Mesothelial cell of epicardium (in vitro differentiated cells): ENCODE data around the gene MACROD2. TPM values are rescaled to one million over a fixed set of nuclear protein-coding genes. Genes with fewer than 3 reads are reported as not detected.

ENCODE experiments used
- DNase-seq, 2 experiments: peaks; one replicate each; pipeline ENCODE4 v3.0.0; 2021; ENCODE audit warnings: low spot score in 2 of 2; ENCODE audit not compliant: unreplicated experiment in 2 of 2
- H3K27ac Mint-ChIP-seq: 2 replicates; pipeline ENCODE4 v1.8.0; 2021; ENCODE audit warnings: mixed read lengths
- H3K27me3 Mint-ChIP-seq: 2 replicates; pipeline ENCODE4 v1.8.0; 2021; ENCODE audit warnings: low read depth, mixed read lengths
- H3K36me3 Mint-ChIP-seq: 2 replicates; pipeline ENCODE4 v1.8.0; 2021; ENCODE audit warnings: mixed read lengths
- H3K4me1 Mint-ChIP-seq: 2 replicates; pipeline ENCODE4 v1.8.0; 2021; ENCODE audit warnings: mixed read lengths
- H3K4me3 Mint-ChIP-seq: 2 replicates; pipeline ENCODE4 v1.8.0; 2021; ENCODE audit warnings: mild to moderate bottlenecking, moderate library complexity, mixed read lengths
- H3K9me3 Mint-ChIP-seq: 2 replicates; pipeline ENCODE4 v1.8.0; 2021; ENCODE audit warnings: mixed read lengths
- total RNA-seq: library from RNA; stranded (reverse); gene quantifications from 3 replicates; pipeline ENCODE4 v1.2.1, GENCODE V29; 2021
- TF ChIP-seq, protein P1 (sequence below): fragments of 200-600 bp; sonication (generic); IDR thresholded peaks from one replicate; pipeline ENCODE4 v1.5.0; 2021; ENCODE audit warnings: antibody characterized with exemption; ENCODE audit not compliant: unreplicated experiment

MACROD2 gene
- total RNA-seq, 1 donor from 2014 or later = 10.0 TPM

DNA sequence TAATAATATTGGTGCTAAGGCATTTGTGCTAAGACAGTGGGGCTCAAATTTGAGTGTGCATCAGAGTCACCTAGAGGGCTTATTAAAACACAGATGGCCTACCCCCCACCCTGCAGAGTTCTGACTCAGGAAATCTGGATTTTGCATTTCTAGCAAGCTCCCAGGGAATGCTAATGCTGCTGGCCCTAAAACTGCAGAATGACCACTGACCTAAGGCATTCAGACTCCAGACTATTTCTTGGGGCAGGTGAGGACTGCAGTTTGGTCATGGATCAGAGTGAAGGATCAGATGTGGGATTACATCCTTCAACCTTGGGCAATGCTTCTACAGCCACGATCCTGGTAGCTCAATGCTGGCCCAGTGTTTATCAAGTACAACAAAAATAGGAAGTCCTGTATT lies 952.2 kb downstream of the MACROD2 start:
- TF ChIP-seq, protein P1, sequence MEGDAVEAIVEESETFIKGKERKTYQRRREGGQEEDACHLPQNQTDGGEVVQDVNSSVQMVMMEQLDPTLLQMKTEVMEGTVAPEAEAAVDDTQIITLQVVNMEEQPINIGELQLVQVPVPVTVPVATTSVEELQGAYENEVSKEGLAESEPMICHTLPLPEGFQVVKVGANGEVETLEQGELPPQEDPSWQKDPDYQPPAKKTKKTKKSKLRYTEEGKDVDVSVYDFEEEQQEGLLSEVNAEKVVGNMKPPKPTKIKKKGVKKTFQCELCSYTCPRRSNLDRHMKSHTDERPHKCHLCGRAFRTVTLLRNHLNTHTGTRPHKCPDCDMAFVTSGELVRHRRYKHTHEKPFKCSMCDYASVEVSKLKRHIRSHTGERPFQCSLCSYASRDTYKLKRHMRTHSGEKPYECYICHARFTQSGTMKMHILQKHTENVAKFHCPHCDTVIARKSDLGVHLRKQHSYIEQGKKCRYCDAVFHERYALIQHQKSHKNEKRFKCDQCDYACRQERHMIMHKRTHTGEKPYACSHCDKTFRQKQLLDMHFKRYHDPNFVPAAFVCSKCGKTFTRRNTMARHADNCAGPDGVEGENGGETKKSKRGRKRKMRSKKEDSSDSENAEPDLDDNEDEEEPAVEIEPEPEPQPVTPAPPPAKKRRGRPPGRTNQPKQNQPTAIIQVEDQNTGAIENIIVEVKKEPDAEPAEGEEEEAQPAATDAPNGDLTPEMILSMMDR = no peak
- Mint-ChIP-seq H3K27me3 (no peaks in the 10 kb centered on the region), H3K4me1 (peaks cover 53% of the 10 kb centered on the region), H3K9me3 (no peaks in the 10 kb centered on the region), H3K36me3 (no peaks in the 10 kb centered on the region), H3K4me3 (no peak overlapping the region), H3K27ac (no peak overlapping the region)
- no peak for DNase-seq

DNA sequence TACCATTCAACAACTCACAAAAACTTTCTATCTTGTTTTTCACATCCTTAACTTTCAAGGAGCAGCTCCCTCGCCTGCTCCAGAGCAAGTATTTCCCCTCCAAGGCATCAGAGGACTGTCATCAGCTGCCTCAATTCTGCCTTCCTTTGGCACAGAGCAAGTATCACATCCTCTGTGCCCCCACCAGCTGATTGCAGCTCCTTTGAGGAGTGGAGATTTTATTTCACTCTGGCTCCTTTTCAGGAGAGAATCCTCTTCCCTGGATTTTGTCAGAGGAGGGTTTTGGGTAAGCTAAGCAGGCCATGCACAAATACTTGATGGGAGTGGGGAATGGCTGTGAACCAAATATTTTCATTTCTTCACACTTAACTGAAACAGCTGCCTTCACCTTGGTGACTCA lies 952.6 kb downstream of the MACROD2 start:
- H3K9me3 Mint-ChIP-seq = no peaks in the 10 kb centered on the region
- H3K27me3 Mint-ChIP-seq = no peaks in the 10 kb centered on the region
- TF ChIP-seq, protein P1 = no peak
- no peaks in the 10 kb centered on the region for H3K36me3 Mint-ChIP-seq
- DNase-seq = no peak
- H3K4me3 Mint-ChIP-seq = no peak overlapping the region
- no peak overlapping the region for H3K27ac Mint-ChIP-seq
- H3K4me1 Mint-ChIP-seq = peaks cover 52% of the 10 kb centered on the region

DNA sequence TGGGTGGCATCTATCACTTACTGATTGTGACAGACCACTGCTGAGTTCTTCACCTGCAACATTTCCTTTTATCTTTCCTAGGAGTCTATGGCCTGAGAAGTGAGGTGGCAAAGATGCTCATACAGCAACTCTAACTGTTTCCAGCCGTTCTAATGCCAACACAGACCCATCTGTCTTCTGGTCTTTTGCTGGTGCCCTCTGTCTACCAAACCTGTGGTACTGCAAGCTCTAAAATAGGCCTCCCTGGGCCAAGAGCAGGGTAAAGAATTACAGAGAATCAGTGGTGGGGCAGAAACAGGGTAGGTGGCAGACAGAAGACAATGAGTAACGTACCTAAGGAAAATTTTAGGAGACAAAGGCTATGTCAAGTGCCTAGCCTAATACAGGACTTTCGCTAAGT lies 953.1 kb downstream of the MACROD2 start:
- Mint-ChIP-seq H3K27me3 (no peaks in the 10 kb centered on the region), H3K36me3 (no peaks in the 10 kb centered on the region), H3K4me3 (no peak overlapping the region), H3K9me3 (no peaks in the 10 kb centered on the region), H3K4me1 (peaks cover 49% of the 10 kb centered on the region), H3K27ac (no peak overlapping the region)
- no peak for DNase-seq
- TF ChIP-seq, protein P1 = no peak

DNA sequence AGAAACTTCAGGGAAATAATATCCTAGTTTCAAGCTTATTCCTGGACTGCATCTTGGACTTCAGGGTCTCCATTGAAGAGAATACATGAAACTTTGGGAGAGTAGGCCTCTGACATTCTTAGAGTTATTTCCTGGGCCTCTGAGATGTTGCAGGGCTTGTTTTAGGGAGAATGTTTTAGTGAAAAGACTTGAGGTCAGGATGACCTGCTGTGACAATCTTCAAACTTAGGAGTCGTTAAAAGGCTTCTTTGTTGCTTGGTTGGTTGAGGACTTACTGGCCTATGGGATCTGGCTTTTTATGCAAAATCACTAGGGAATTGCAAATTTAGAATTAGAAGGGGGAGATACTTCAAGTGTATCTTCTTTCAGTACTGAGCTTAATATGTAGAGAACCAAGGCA lies 955.3 kb downstream of the MACROD2 start:
- peaks cover 47% of the 10 kb centered on the region for H3K4me1 Mint-ChIP-seq
- H3K9me3 Mint-ChIP-seq = no peaks in the 10 kb centered on the region
- no peak overlapping the region for H3K4me3 Mint-ChIP-seq
- DNase-seq = no peak
- no peak overlapping the region for H3K27ac Mint-ChIP-seq
- H3K36me3 Mint-ChIP-seq = no peaks in the 10 kb centered on the region
- TF ChIP-seq, protein P1 = no peak
- no peaks in the 10 kb centered on the region for H3K27me3 Mint-ChIP-seq

DNA sequence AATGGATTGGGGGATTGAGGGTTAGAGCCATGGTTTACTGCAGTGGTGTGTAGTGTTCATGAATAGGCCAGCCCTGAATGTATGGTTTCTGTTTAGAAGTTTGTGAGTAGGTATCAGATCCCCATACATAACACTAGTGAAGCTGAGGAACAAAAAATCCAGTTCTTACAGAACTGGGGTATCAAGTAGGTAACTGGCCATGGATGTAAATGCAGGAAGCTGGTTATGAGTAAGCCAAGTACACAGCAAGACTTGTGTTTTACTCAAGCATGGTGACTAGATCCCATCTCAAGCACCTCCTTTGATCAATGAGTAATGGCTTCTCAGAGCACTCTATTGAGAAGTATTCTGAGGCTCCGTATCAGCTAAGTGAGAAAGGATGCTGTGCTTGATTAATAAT lies 955.8 kb downstream of the MACROD2 start:
- Mint-ChIP-seq H3K4me3 (no peak overlapping the region), H3K27me3 (no peaks in the 10 kb centered on the region), H3K27ac (peak overlapping the region; percentile 41), H3K4me1 (peaks cover 52% of the 10 kb centered on the region), H3K36me3 (no peaks in the 10 kb centered on the region), H3K9me3 (no peaks in the 10 kb centered on the region)
- TF ChIP-seq, protein P1 = no peak
- DNase-seq = no peak

DNA sequence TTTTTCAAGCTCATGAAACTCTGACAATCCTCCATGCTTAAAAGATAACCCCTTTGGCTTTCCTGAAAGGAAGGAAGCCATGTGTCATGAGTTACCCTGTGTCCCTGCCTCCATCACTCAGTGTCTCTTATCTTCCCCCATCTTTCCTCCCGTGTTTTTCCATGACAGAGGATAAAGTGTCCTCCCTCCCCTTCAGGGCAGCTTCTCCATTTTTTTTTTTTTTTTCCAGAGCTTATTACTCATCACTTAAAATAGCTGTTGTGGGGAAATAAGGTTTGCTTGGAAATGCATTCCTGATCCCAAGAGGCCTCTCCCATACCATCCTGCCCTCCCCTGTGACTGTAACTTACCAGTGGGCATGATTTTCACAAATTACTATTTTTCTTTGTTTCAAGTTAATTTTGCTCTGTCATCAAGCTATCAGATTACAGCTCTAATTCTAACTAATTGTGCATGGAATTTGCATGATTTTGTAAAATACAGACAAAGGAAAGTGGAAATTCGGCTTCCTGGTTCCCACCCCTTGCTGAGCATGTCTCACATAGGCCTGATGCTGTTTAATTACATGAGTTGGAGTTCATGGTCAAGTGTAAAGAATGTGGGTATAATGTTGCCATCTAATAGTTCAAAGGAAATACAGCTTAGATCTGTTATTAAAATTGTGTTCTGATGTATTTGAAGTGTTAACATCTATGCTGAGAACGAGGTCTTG lies 956.5 kb downstream of the MACROD2 start:
- Mint-ChIP-seq H3K4me1 (peaks cover 56% of the 10 kb centered on the region), H3K27ac (peak overlapping the region; percentile 41), H3K9me3 (no peaks in the 10 kb centered on the region), H3K4me3 (no peak overlapping the region), H3K36me3 (no peaks in the 10 kb centered on the region), H3K27me3 (no peaks in the 10 kb centered on the region)
- TF ChIP-seq, protein P1 = no peak
- no peak for DNase-seq
